ENCODE measurements around the gene BIRC7.

DNA sequence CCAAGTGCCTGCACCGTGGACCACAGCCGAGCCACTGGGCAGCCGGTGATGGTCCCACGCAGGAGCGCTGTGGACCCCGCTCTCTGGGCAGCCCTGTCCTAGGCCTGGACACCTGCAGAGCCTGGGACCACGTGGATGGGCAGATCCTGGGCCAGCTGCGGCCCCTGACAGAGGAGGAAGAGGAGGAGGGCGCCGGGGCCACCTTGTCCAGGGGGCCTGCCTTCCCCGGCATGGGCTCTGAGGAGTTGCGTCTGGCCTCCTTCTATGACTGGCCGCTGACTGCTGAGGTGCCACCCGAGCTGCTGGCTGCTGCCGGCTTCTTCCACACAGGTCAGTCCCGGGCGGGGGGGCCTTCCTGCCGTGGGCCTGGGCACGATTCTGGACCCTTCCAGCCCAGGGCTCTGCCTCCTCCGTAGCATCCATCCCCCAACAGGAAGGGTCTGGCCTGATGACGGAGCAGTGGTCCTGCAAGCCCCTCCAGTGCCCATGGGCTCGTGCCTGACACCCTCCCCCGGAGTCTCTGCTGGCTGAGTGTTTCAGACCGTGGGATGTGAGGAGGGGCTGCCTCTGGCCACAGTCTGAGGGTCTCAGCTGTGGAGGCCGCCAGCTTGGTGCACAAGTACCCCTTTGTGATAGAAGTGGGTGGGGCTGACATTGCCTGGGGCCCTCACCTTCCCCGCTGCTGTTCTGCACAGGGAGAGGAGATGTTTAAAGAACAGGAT lies 572 bp downstream of the BIRC7 start:
- TF ChIP-seq EZH2 (IDR thresholded peaks at IDR 0.05; ENCODE audit: low read depth): no peak
- TF ChIP-seq, protein P1, sequence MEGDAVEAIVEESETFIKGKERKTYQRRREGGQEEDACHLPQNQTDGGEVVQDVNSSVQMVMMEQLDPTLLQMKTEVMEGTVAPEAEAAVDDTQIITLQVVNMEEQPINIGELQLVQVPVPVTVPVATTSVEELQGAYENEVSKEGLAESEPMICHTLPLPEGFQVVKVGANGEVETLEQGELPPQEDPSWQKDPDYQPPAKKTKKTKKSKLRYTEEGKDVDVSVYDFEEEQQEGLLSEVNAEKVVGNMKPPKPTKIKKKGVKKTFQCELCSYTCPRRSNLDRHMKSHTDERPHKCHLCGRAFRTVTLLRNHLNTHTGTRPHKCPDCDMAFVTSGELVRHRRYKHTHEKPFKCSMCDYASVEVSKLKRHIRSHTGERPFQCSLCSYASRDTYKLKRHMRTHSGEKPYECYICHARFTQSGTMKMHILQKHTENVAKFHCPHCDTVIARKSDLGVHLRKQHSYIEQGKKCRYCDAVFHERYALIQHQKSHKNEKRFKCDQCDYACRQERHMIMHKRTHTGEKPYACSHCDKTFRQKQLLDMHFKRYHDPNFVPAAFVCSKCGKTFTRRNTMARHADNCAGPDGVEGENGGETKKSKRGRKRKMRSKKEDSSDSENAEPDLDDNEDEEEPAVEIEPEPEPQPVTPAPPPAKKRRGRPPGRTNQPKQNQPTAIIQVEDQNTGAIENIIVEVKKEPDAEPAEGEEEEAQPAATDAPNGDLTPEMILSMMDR (conservative IDR thresholded peaks at IDR 0.05): no peak
